ENCODE results near the gene TRMT10C.
"Not testable (repeated sequence)": the region's sequence is repeated elsewhere in the genome, so short reads cannot be mapped to it uniquely, and the experiment has no call there.

The TRMT10C gene

DNA sequence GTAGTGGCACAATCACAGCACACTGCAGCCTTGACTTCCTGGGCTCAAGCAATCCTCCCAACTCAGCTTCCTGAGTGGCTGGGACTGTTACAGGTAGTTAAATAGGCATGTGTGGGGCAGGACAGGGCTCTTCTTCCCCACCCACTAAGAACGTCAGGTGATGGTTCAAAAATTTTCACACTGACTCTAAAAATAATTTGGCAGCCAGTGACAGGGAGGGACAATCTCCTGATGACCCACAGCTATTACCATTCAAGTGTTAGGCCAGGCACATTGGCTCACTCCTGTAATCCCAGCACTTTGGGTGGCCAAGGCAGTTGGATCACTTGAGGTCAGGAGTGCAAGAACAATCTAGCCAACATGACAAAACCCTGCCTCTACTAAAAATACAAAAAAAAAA is 12.2 kb upstream of the TRMT10C start:
- DNase-seq, result no peak

DNA sequence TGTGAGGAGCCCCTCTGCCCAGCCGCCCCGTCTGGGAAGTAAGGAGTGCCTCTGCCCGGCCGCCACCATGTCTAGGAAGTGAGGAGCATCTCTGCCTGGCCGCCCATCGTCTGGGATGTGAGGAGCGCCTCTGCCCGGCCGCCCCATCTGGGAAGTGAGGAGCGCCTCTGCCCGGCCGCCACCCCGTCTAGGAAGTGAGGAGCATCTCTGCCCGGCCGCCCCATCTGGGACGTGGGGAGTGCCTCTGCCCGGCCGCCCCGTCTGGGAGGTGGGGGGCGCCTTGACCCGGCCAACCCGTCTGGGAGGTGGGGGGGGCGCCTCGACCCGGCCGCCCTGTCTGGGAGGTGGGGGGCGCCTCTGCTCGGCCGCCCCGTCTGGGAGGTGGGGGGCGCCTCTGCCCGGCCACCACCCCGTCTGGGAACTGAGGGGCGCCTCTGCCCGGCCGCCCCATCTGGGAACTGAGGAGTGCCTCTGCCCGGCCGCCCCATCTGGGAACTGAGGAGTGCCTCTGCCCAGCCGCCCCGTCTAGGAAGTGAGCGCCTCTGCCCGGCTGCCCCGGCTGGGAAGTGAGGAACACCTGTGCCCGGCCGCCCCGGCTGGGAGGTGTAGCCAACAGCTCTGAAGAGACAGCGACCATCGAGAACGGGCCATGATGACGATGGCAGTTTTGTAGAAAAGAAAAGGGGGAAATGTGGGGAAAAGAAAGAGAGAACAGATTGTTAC is 10.1 kb upstream of the TRMT10C start:
- DNase-seq, result not testable (repeated sequence)

DNA sequence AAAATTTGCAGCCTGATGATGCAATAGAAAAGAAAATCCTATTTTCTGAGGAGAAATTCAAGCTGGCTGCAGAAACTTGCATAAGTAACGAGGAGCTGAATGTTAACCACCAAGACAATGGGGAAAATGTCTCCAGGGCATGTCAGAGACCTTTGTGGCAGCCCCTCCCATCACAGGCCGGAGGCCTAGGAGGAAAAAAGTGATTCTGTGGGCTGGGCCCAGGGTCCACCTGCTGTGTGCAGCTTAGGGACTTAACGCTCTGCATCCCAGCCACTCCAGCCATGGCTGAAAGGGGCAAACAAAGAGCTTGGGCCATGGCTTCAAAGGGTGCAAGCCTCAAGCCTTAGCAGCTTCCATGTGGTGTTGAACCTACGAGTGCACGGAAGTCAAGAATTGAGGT is 8.3 kb upstream of the TRMT10C start:
- DNase-seq, result not testable (repeated sequence)

DNA sequence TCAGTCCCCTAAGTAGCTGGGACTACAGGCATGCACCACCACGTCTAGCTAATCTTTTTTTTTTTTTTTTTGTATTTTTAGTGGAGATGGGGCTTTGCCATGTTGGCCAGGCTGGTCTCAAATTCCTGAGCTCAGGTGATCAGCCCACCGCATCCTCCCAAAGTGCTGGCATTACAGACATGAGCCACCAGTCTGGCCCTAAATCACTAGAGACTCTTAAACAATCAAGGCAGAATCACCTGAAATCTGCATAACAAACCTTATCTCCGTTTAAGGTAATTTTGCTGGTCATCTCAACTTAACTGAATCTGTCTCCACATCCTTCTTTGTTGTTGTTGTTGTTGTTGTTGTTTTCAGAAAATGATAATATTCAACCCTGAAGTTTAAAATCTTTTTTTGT is 5.6 kb upstream of the TRMT10C start:
- DNase-seq, result no peak

DNA sequence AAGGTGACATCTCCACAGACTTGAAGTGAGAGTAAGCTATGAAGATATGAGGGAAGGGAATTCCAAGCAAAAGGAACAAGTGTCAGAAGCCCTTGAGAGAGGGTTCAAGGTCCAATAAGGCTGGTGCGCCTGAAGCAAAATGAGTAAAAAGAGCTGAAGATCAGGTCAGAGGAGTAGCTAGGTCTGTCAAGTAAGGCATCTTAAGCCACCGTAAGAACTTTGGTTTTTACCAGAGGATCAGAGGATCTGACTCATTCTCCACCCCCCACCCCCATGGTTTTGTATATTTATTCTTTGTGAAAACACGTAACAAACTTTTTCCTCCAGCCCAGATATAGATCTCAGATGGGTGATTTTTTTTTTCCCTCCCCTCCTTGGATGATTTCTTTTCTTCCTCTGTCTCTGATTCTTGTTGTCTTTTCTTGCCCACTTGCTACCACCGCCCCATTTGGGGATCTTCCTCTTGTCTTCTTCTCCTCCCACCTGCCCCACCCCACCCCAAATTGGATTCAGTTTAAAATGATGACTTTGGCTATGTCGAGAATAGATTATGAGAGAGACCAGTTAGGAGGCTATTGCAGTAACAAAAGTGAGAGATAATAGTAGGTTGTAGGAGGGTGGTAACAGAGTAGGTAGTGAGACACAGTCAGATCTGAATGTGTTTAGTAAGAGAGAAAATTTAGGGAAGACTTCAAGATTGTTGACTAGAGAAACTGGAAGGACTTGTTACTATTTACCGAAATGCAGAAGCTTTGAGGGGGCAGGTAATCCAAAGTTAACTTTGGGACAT is 6.1 kb downstream of the TRMT10C start:
- DNase-seq, result no peak

DNA sequence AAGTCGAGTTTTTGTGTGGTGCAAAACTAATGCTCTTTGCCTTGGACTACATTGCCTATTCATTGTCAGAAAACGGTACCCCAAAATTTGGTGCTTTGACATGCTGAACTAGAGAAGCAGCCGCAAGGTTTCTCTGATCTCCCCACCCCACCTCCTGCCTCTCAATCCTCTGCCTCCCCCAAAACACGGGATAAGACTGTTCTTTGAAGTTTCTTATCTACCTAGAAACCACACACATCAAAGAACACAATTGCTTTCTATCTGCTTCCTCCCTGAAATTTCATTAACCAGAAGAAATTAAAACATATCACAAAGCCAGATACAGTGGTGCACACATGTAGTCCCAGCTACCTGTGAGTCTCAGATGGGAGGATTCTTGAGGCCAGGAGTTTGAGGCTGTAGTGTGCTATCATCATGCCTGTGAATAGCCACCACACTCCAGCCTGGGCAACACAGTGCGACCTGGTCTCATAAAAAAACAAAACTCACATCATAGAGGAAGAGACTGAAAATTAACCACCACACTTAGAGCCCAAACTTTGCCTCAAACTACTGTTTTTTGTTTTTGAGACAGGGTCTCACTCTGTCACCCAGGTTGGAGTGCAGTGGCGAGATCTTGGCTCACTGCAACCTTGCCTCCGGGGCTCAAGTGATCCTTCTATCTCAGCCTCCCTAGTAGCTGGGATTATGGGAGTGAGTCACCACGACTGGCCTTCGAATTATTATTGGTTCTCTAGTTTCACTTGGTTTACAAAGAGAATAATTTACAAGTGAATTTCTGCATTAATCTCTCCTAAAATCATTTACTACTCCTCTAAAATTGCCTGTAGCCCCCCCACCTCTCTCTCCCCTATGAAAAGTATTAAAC is 9.6 kb downstream of the TRMT10C start:
- no peak for DNase-seq

DNA sequence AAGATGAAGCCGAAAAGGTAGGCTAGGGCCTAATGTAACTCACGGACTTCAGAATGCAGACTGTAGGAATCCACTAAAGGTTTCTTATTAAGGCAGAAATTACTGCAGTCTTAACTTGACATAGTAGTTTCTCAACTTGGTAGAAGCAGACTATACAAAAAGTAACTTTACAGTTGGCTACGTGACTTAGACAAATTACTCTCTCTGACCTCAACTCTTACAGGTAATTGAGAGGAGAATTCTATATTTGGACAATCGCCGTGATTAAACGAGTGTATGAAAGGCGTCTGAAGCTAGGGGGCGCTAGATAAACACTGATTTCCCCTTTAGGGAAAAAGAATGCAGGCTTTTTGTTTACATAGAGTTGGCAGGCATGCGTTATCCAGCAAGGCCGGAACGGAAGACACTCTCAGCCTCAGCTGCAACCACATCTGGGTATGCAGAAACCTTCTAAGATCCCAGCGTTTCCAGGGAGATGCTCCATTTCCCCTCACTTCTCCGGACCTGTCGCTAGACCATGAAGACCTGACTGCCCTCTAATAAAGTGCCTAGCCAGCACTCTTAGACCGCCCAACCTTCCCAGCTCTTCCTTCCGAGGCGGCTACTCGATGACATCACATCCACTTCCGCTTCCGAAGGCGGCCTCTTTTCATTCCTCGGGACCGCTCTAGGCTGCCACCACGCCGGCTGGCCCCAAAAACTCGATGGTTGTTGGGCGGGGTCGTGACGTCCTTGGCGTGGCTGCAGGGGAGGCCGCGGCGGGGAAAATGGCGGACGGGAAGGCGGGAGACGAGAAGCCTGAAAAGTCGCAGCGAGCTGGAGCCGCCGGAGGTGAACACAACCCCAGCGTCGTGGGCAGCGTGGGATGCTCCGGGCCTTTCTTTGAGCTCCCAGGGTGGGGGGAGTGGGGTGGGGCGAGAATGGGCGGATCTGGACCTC is 12.1 kb downstream of the TRMT10C start, which contains the start of gene PCNP:
TSS of gene PCNP (plus strand) at position 732 of the 939 bp plus-strand sequence. CDS start at position 768, 36 bp downstream.
- DNase-seq, result peak; percentile 99

DNA sequence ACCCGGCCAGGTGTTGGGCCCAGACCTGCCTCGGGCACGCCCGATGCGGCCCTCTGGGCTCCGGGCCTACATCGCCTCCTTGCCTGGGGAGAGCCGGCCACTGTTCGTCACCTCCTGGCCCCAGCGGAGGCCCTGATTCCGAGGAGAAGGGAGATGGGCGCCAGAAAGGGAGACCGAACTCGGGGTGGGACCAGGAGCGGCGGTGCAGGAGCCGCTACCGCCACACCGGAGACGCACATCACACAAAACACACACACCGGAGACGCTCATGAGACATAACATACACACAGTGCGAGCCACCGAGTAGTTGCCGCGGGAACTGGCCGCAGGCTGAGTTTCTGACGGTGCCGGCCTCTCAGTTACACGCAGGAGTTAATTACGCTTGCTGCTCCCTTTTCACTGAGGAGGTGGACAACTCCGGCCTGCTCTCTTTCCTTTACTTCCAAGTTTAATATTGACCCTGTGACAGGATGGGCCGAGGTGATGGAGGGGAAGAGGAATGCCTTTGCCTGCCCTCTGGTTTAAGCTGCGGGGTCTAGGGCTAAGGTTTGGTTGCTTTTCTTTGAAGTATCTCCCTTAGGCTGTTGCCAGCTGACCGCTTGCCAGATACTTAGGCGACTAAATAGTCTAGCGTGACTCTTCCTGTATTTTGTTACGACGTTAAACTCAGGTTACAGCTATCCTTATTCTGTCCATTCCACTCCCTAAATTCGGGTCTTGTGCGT is 12.9 kb downstream of the TRMT10C start:
- DNase-seq, result peak; percentile 31

DNA sequence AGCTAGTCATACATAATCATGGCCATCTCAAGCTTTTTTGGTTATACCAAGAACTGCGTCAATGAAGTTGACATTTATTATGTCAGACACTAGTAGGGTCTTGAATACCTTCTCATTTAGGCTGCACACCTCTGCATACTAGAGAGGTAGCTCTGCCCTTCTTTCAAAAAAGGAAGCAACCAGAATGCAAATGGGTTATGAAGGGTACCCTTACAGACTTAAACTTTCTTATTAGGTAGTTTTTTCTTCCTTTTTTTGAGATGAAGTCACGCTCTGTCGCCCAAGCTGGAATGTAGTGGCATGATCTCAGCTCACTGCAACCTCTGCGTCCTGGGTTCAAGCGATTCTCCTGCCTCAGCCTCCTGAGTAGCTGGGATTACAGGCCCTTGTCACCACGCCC is 15.6 kb downstream of the TRMT10C start:
- no peak for DNase-seq

DNA sequence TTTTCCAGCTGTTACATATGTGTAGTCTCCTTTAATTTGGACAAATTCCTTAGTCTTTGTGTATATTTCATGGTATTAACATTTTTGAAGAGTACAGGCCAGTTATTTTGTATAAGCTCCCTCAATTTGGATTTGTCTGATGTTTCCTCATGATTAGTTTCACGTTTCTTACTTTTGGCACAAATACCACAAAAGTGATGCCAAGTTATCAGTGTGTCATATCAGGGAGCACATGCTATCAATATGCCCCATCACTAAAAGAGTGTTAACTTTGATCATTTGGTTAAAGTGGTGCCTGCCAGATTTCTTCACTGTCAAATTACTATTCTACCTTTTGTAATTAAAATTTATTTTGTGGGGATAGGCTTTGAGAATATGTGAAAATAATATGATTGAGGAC is 26.9 kb downstream of the TRMT10C start:
- no peak for DNase-seq

DNA sequence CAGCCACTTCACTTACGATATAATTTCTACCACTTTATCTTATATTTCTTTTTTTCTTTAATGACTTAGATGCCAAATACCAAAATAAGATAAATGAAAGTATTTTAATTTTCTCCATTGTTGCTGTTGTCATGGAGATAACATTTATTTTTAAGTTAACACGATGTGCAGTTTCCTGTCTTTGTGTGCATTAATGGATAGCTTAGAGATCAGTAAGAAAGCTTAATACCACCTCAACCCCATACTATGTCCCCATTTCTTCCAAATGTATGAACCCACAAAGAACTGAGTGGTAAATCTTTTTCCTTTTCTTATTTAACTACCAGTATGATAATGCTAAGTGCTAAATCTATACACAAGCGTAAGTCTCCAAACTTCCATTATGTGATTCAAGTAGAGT is 29.4 kb downstream of the TRMT10C start:
- no peak for DNase-seq

DNA sequence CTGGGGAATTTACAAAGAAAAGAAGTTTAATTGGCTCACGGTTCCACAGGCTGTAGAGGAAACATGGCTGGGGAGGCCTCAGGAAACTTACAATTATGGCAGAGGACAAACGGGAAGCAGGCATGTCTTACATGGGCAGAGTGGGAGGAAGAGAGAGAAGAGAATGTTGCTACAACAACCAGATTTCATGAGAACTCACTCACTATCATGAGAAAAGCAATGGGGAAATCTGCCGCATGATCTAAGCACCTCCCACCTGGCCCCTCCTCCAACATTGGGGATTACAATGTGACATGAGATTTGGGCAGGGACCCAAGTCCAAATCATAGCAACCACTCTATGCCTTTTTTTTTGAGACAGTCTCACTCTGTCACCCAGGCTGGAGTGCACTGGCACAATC is 41.1 kb downstream of the TRMT10C start:
- no peak for DNase-seq

DNA sequence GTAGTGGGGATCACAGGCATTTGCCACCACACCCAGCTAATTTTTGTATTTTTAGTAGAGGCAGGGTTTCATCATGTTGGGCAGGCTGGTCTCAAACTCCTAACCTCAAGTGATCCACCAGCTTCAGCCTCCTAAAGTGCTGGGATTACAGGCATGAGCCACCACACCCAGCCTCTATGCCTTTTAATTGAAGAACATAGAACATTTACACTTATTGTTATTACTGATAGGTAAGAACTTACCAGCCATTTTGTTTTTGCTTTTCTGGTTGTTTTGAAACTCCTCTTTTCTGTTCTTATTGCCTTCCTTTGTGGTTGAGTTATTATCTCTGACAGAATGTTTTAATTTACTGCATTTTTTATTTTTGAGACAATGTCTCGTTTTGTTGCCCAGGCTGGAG is 41.5 kb downstream of the TRMT10C start:
- DNase-seq, result no peak

DNA sequence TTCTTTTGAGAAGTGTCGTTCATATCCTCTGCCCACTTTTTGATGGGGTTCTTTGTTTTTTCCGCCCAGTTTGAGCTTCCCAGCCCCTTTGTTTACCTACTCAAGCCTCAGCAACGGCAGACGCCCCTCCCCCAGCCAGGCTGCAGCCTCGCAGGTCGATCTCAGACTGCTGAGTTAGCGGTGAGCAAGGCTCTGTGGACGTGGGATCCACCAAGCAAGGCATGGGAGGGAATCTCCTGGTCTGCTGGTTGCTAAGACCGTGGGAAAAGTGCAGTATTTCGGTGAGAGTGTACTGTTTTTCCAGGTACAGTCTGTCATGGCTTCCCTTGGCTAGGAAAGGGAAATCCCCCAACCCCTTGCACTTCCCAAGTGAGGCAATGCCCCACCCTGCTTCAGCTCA is 43.7 kb downstream of the TRMT10C start:
- DNase-seq, result not testable (repeated sequence)

DNA sequence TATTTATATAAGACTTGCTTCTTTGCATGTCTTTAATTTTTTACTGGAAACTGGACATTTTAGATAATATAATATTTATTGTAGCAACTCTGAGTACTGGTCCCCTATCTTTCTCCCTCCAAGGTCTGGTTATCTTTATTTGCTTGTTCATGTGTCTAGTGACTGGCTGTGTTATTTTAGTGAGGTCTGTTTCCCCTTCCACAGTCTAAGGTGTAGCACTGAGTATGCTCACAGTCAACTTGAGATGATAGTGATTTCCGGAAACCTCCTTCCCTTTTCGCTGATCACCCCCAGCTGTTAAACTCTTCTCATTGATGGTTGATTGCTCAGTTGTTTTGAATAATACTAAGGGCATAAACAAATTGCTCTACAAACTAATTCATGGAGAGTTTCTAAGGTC is 49.4 kb downstream of the TRMT10C start:
- no peak for DNase-seq

DNA sequence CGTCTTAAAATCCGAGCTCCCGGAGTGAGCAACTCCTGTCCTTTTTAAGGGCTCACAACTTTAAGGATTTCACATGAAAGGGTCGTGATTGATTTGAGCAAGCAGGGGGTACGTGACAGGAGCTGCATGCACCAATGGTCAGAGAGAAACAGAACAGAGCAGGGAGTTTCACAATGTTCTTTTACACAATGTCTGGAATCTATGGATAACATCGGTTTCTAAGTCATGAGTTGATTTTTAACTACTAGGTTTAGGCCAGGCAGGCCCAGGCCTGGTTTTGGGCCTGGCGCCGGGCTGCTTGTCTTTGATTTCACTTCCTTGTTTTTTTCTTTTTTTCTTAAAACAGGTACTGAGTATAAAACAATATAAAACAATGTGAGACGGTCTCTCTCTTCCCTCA is 51.3 kb downstream of the TRMT10C start:
- not testable (repeated sequence) for DNase-seq

DNA sequence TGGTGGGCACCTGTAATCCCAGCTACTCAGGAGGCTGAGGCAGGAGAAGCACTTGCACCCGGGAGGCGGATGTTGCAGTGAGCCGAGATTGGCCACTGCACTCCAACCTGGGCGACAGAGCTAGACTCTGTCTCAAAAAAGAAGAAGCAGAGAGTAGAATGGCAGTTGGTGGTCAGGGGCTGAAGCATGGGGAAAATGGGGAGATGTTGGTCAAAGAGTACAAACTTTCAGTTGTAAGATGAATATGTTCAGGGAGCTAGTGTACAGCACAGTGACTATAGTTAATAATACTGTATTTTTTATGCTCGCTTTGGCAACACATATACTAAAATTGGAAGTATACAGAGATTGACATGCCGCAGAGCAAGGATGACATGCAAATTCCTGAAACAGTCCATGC is 53.9 kb downstream of the TRMT10C start:
- no peak for DNase-seq
